Measurements from ENCODE around the gene FHOD1. TPM values are rescaled to one million over a fixed set of nuclear protein-coding genes. Genes with fewer than 3 reads are reported as not detected.
A peak's percentile ranks its signal among the peaks of the same experiment; 100 is the strongest.

The FHOD1 gene
- total and polyA plus RNA-seq, 9 of the 15 experiments (the other 6 are each of a cell fraction or from before 2014, with no cell fraction given): 18.7 to 126 (median 32.3) TPM

DNA sequence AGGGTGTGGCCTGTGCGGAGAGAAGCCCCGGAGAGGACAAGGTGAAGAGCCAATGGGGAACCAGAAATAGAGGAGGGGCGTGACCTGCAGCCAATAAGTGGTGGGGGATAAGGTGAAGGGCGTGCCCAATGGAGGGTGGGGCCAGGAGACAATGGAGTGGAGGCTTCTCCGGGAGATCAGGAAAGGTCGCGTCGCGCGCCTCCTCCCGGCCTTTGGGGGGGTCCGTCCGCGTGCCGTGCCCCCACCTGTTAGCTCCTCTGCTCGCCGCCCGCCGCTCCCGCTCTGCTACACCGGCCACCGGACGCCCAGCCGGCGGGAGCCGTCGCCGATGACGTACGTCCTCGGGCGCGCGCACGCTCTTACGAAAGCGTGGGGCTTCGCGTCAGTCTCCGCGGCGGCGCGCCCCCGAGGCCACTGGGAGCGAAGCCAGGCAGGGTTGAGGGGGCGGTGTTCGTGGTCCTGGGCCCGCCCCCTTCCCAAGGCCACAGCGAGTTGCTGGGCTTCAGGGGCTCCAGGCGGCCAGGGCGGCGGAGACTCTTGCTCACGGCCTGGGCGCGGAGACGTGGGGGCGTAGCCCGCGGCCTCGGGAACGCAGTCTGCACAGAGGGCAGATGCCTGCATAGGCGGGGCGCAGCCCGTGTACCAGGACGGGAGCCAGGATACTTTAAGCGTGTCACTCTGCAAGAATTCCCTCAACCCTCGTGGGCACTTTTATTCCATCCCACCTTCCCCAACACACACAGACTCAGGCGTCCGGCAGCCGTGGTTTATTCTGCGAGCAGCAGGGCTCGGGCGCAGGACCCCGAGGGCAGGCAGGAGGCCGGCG lies 63.4 kb downstream of the FHOD1 start, which contains the start of gene MATCAP1 (continued):
- TF ChIP-seq, protein P1, sequence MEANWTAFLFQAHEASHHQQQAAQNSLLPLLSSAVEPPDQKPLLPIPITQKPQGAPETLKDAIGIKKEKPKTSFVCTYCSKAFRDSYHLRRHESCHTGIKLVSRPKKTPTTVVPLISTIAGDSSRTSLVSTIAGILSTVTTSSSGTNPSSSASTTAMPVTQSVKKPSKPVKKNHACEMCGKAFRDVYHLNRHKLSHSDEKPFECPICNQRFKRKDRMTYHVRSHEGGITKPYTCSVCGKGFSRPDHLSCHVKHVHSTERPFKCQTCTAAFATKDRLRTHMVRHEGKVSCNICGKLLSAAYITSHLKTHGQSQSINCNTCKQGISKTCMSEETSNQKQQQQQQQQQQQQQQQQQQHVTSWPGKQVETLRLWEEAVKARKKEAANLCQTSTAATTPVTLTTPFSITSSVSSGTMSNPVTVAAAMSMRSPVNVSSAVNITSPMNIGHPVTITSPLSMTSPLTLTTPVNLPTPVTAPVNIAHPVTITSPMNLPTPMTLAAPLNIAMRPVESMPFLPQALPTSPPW (CRISPR knock-in tag; IDR thresholded peaks at IDR 0.05): peak; percentile 87
- TF ChIP-seq ZNF24 (IDR thresholded peaks at IDR 0.05) (no peak), DIDO1 (tag; IDR thresholded peaks at IDR 0.05; ENCODE audit: low read depth) (no peak), AFF1 (IDR thresholded peaks at IDR 0.05; ENCODE audit: low read depth in 1 of 2, partially characterized antibody in 2 of 2) (no peak), KDM5B (IDR thresholded peaks at IDR 0.05; ENCODE audit: insufficient replicate concordance, low read depth, low read length) (peak; percentile 62), STAT5B (CRISPR knock-in tag; IDR thresholded peaks at IDR 0.05) (no peak), TARDBP (IDR thresholded peaks at IDR 0.05) (no peak), TCF7L2 (IDR thresholded peaks at IDR 0.05; ENCODE audit: low read depth, low read length) (no peak), MAX (CRISPR knock-in tag; IDR thresholded peaks at IDR 0.05) (peak; percentile 81), SMARCA4 (IDR thresholded peaks at IDR 0.05) (no peak), HCFC1 (IDR thresholded peaks at IDR 0.05; ENCODE audit: low read depth, low read length) (0 out of 2 replicates have a peak, but pooled peaks have one; percentile 23), RBM25 (IDR thresholded peaks at IDR 0.05; ENCODE audit: low read depth, low read length, severe bottlenecking) (peak; percentile 70), U2AF1 (optimal IDR thresholded peaks at IDR 0.05; ENCODE audit: low read depth, low read length) (peak; percentile 61), ATF7 (IDR thresholded peaks at IDR 0.05) (peak; percentile 97), MAZ (CRISPR knock-in tag; conservative IDR thresholded peaks at IDR 0.05 in 1 of 2, IDR thresholded peaks at IDR 0.05 in 1 of 2) (peak; percentile 79 to 84)
- TF ChIP-seq, protein P2, sequence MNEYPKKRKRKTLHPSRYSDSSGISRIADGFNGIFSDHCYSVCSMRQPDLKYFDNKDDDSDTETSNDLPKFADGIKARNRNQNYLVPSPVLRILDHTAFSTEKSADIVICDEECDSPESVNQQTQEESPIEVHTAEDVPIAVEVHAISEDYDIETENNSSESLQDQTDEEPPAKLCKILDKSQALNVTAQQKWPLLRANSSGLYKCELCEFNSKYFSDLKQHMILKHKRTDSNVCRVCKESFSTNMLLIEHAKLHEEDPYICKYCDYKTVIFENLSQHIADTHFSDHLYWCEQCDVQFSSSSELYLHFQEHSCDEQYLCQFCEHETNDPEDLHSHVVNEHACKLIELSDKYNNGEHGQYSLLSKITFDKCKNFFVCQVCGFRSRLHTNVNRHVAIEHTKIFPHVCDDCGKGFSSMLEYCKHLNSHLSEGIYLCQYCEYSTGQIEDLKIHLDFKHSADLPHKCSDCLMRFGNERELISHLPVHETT (CRISPR knock-in tag; conservative IDR thresholded peaks at IDR 0.05 in 1 of 2, IDR thresholded peaks at IDR 0.05 in 1 of 2): peak in 1 of 2 experiments; percentile 83; a peak in 2 of 4 replicates
- TF ChIP-seq, protein P3, sequence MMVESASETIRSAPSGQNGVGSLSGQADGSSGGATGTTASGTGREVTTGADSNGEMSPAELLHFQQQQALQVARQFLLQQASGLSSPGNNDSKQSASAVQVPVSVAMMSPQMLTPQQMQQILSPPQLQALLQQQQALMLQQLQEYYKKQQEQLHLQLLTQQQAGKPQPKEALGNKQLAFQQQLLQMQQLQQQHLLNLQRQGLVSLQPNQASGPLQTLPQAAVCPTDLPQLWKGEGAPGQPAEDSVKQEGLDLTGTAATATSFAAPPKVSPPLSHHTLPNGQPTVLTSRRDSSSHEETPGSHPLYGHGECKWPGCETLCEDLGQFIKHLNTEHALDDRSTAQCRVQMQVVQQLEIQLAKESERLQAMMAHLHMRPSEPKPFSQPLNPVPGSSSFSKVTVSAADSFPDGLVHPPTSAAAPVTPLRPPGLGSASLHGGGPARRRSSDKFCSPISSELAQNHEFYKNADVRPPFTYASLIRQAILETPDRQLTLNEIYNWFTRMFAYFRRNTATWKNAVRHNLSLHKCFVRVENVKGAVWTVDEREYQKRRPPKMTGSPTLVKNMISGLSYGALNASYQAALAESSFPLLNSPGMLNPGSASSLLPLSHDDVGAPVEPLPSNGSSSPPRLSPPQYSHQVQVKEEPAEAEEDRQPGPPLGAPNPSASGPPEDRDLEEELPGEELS (CRISPR knock-in tag; IDR thresholded peaks at IDR 0.05; ENCODE audit: borderline replicate concordance): no peak

Data from K562 (cell line).